NAMALWA (cell line): ENCODE measurements around the gene PLA2G4A.
"Not testable (repeated sequence)": the region's sequence is repeated elsewhere in the genome, so short reads cannot be mapped to it uniquely, and the experiment has no call there.

ENCODE experiments used
- DNase-seq: peaks from one replicate; pipeline ENCODE4 v3.0.0-alpha.2; 2015; ENCODE audit warnings: low spot score

The PLA2G4A gene

DNA sequence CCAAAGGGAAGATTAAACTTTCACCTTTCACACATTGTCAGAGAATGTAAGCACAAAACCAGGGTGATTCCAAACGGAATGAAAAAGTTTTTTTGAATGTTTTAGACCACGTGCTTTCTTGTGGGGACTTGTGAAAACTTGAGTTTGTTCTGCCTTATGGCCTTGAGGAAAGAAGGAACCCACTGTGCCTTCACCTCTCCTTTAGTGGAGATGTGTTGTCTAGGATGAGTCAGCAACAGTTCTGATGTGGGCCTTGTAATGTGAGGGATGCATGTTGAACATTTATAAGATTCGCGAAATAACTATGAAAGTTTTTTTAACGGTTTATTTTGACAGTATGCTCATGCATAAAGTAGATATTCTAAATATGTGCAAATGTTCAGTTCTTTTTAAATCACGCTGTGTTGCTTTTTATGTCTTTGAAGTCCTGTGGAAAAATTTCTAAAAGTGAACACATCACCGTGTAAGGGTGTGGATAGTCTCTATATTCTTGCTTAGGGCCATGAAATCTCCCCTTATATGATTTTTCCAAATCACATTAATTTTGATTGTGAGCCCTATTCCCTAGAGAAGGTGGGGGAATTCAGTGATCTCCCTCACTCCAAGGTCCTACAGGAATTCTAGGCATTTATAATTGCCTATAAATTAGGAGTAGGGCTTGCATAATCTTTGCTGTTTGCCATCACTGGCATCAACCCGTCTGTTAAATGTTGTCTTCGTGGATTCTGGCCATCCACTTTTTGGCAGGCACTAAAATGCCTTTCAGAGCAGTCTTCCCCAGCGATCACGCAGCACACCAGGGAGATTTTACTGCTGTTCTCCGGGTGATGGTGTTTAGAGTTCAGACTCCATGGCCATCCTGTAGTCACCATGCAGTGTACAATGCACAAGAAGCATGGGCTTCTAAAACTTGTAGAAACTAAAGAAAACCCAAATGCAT, 47.4 kb downstream of the PLA2G4A start:
- no peak for DNase-seq

DNA sequence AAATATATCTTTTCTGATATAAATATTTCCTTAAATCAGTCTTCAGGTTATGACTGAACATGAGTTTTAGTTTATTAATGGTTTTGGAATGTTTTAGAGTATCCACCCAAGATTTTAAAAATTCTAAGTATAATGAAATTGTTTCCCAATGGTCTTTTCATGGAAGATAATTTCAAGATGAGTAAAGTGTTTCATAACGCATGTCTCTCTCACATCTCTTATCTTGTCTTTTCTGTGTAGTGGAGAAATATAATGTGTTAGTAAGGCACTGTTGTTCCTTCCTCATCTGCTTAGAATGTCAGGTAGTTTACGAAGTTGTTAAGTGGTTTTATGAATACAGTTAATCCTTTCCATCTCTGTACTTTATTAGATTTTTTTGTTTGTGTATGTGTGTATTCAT, 49.6 kb downstream of the PLA2G4A start:
- no peak for DNase-seq

- no peak for DNase-seq
These were observed 52.2 kb downstream of the PLA2G4A start for GRCh38 chr1:186880982-186881381.

DNA sequence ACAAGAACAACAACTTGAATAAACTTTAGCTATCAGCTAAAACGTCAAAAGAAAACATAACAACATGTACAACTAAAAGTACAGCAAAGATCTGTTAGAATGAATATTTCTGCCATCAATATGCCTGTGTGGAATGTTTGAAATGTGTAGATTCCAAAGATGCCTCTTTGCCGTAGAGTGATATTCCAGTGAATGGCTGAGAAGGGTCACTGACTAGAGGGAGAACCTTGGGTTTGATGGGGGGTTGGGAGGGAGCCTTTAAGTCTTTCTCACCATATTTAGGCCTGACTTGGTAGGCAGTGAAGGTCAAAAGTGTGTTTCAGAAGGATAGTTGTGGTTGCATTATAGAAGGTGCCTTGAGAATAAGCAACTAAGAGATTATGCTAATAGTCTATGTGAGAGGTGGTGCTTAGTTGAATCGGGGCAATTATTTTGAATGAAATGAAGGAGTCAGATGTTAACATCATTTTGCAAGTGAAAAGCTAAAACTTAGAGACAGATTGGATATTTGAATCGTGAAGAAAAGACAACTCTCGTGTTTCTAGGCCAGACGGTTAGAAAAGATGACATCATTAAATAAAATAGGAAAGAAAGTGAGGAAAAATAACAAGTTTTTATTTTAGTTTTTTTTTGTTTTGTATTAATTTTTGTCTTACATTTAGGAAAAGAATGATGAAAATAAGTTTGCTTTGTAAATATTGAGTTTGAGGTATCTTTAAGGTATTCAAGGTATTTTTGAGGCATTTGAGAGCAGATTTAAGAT, 53.8 kb downstream of the PLA2G4A start:
- no peak for DNase-seq

DNA sequence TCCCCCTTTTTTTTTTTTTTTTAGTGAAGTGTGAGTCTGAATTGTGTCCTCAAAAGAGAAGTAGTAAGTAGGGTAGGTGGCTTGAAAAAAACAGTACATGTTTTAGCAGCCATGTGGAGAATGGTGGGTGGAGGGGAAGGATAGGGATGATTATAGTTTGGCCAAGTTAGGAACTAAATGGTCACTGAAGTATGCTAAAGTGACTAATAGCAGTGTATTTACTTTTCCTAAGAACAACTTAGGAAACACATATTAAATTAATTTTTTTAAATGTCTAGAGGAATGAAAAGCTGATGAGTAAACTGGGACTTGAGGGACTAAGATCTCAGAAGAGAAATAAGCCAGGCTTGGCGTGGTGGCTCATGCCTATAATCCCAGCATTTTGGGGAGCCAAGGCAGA, 55.5 kb downstream of the PLA2G4A start:
- DNase-seq: no peak

GRCh38 chr1:186887203-186887602, 58.5 kb downstream of the PLA2G4A start:
- no peak for DNase-seq

GRCh38 chr1:186888367-186888766, 59.6 kb downstream of the PLA2G4A start:
- no peak for DNase-seq

DNA sequence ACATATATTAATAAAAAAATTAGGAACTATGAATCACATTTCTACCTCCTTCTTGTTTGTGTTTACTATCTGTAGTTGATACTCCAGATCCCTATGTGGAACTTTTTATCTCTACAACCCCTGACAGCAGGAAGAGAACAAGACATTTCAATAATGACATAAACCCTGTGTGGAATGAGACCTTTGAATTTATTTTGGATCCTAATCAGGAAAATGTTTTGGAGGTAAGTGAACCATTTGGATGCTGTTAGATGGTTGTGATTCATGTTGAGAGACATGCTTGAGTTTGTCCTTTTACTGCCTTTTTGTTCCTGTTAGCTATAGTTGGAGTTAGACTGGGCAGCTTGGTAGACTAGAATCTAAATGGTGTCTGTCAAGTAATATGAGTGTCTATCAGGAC, 64.2 kb downstream of the PLA2G4A start:
- no peak for DNase-seq

GRCh38 chr1:186894415-186894814, 65.7 kb downstream of the PLA2G4A start:
- DNase-seq: no peak

GRCh38 chr1:186896211-186896610, 67.5 kb downstream of the PLA2G4A start:
- DNase-seq: no peak

DNA sequence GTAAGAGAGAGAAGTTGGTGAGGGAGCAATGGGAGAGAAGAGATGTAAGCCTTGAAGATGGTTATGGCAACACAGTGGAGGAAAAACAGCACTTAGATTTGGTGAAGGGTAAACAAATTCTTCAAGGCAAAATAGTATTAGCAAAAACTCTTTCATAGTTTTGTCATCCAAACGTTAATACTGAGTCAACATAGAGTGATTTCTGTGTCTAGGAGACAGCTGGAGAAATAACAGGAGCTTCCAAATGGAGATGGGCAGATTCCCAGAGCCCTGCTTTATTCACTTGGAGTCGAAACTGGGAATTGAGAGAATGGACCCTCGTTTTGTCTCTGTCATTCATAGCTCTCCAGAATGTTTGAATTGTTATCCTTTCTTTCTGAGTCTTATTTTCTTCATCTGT, 68.3 kb downstream of the PLA2G4A start:
- no peak for DNase-seq

DNA sequence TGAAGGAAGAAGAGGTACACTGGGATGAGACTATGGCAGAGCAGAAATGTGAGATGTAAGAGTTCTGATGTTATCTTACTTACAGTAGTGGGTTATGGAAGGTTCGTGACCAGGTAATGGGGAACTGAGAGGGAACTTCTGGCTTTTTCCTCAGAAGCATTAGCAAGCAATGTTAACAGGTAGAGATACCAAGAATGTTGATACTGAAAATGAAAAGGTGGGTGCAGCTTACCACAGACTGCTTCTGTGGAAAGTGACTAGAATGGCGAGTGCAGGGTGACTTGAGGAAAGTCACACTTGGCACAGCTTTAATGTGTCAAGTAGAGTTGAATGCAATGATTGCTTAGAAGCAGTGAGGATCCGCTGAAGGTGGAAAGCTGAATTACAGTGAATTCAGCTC, 70.8 kb downstream of the PLA2G4A start:
- no peak for DNase-seq

GRCh38 chr1:186899977-186900376, 71.2 kb downstream of the PLA2G4A start:
- no peak for DNase-seq

- DNase-seq: no peak
These were observed 71.9 kb downstream of the PLA2G4A start for GRCh38 chr1:186900539-186901237.

GRCh38 chr1:186901631-186902030, 72.9 kb downstream of the PLA2G4A start:
- no peak for DNase-seq

DNA sequence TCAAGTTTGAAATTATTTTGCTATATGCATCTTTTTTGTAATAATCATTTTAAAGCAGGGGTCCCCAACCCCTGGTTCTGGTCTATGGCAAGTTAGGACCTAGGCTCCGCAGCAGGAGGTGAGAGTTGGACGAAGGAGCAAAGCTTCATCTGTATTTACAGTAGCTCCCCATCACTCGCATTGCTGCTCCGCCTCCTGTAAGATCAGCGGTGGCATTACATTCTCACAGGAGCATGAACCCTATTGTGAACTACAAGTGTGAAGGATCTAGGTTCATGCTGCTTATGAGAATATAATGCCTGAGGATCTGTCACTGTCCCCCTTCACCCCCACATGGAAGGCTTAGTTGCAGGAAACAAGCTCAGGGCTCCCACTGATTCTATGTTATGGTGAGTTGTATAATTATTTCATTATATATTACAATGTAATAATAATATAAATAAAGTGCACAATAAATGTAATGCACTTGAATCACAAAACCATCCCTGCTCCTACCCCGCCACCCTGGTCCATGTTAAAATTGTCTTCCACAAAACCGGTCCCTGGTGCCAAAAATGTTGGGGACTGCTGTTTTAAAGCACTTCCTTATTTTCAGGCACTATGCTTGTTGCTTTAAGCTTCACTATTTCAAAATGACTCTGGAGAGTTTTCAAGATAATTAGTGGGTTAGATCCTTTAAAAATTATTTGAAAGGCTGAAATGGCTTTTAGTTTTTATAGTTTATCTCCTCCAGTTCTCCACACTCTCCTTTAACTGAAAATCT, 74.8 kb downstream of the PLA2G4A start:
- no peak for DNase-seq

- DNase-seq: no peak
These were observed 75.6 kb downstream of the PLA2G4A start for GRCh38 chr1:186904361-186904760.

DNA sequence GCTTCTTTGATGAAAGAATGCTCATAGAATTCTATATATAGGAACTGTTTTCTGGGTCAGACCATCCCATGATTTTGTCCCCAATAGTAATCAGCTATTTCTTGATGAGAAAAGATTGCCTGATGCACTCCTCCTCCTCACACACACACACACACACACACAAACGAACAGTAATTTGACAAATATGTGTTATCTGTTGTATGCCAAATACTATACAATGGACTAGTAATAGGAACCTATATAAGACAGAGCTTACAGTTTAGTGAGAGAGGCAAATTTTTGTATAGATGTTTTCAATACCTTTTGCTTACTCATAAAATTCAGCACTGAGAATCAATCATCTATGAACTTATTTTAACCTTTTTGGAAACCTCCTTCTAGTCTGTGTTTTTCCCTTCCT, 76.8 kb downstream of the PLA2G4A start:
- DNase-seq: no peak

- no peak for DNase-seq
These were observed 86.8 kb downstream of the PLA2G4A start for GRCh38 chr1:186915555-186915954.

- not testable (repeated sequence) for DNase-seq
These were observed 88.5 kb downstream of the PLA2G4A start for GRCh38 chr1:186917106-186917786.

DNA sequence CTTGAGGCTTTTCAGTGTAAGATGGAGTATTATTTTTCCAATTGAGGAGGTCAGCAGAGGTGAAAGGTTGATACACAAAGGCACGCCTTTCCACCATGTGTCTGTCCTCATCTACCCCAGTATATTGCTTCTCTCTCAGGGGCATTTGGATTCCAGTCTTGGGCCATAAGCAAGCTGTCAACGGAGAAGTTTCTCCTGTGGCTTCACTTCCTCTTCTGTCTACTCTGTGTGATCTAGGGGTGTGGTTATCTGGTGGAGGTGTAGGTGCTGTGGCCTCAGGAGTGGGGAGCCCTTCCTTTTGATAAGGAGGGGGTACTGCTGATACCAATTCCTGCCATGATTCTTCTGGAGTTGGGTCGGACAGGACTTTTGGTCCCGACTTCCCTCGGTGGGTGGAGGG, 92.6 kb downstream of the PLA2G4A start:
- not testable (repeated sequence) for DNase-seq
